SH-SY5Y (cell line): Measurements from ENCODE around the gene SLC25A21.

Source experiments
- GATA2 ChIP-seq: IDR thresholded peaks from 2 replicates; pipeline ENCODE4 v1.6.1; 2011; ENCODE audit warnings: mild to moderate bottlenecking, low read depth, low read length
- GATA3 ChIP-seq: IDR thresholded peaks from 2 replicates; pipeline ENCODE4 v1.6.1; 2011; ENCODE audit warnings: low read depth, mild to moderate bottlenecking, low read length, moderate library complexity

DNA sequence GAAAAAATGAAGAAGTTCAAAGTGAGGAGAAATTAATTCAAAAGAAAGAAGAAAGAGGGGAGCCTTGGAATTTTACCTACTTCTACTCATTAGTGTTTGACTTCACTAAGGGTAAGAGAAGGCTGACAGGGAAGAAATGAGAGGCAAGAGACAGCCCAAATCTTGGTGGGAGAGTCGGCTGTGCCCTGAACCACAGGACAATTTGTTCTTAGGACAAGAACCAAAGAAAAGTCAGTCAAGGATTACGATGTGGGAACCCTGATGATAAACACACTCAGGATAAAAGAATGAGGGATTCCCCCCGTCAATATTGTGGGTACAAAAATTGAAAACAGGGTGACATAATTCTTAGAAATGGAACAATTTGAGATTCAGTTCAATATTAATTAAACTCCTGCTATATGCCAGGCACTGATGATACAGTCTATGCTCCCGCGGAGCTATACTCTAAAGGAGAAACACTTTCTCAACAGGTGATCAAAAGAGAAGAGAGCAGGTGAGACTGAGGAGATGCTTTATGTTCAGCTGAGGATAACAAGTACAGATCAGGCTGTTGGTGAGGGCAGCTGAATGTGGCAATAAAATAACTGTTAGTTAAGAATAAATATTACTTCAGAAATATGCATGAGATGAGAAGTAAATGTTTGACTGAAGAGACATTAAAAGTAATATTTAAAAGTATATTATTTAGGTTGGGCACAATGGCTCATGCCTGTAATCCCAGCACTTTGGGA is 175.4 kb downstream of the SLC25A21 start:
- TF ChIP-seq GATA2 (no peak), GATA3 (no peak)
